ENCODE measurements around the gene PEAK3.

PEAK3 gene

GRCh38 chr19:2282062-2282861 lies at the start of gene PEAK3:
Gene PEAK3 (minus strand): TSS chr19:2282175. CDS start chr19:2280931, 1,244 bp downstream.
- no peaks in the 10 kb centered on the region for H3K4me1 ChIP-seq (ENCODE audit: insufficient read depth, low read length)
- H3K9me3 ChIP-seq (ENCODE audit: control insufficient read depth, insufficient read depth, low read length): no peaks in the 10 kb centered on the region
- peak within 1 kb of the TSS; percentile 12; the same call in 1 of the 2 replicates for H3K9ac ChIP-seq (ENCODE audit: low read depth, low read length)
- no peaks in the 10 kb centered on the region for H3K36me3 ChIP-seq (ENCODE audit: insufficient read depth, low read length)

GRCh38 chr19:2330632-2331284 lies 48.8 kb upstream of the PEAK3 start:
- Histone ChIP-seq H3K4me1 (ENCODE audit: insufficient read depth, low read length) (peaks cover 9% of the 10 kb centered on the region), H3K36me3 (ENCODE audit: insufficient read depth, low read length) (no peaks in the 10 kb centered on the region), H3K9me3 (ENCODE audit: control insufficient read depth, insufficient read depth, low read length) (no peaks in the 10 kb centered on the region; the same call in 1 of the 2 replicates), H3K9ac (ENCODE audit: low read depth, low read length) (no peak overlapping the region)

GRCh38 chr19:2330255-2330631 lies 48.3 kb upstream of the PEAK3 start:
- Histone ChIP-seq H3K4me1 (ENCODE audit: insufficient read depth, low read length) (peaks cover 9% of the 10 kb centered on the region), H3K36me3 (ENCODE audit: insufficient read depth, low read length) (no peaks in the 10 kb centered on the region), H3K9me3 (ENCODE audit: control insufficient read depth, insufficient read depth, low read length) (no peaks in the 10 kb centered on the region; the same call in 1 of the 2 replicates), H3K9ac (ENCODE audit: low read depth, low read length) (no peak overlapping the region)

GRCh38 chr19:2329501-2329916 lies 47.5 kb upstream of the PEAK3 start:
- Histone ChIP-seq H3K9ac (ENCODE audit: low read depth, low read length) (peak overlapping the region; percentile 98; the same call in 1 of the 2 replicates), H3K9me3 (ENCODE audit: control insufficient read depth, insufficient read depth, low read length) (no peaks in the 10 kb centered on the region), H3K4me1 (ENCODE audit: insufficient read depth, low read length) (peaks cover 9% of the 10 kb centered on the region), H3K36me3 (ENCODE audit: insufficient read depth, low read length) (no peaks in the 10 kb centered on the region)

- no peaks in the 10 kb centered on the region for H3K36me3 ChIP-seq (ENCODE audit: insufficient read depth, low read length)
- no peaks in the 10 kb centered on the region for H3K9me3 ChIP-seq (ENCODE audit: control insufficient read depth, insufficient read depth, low read length)
- H3K4me1 ChIP-seq (ENCODE audit: insufficient read depth, low read length): peaks cover 9% of the 10 kb centered on the region
- H3K9ac ChIP-seq (ENCODE audit: low read depth, low read length): peak overlapping the region; percentile 98
Observed at GRCh38 chr19:2329149-2329478, 47.1 kb upstream of the PEAK3 start.

GRCh38 chr19:2328401-2329148 lies 46.6 kb upstream of the PEAK3 start, which contains the start of the genes LSM7 and SPPL2B:
Gene LSM7 (minus strand): TSS chr19:2328586. CDS start chr19:2328566, 20 bp downstream.
Gene SPPL2B (plus strand): TSS chr19:2328684. CDS start chr19:2328710, 26 bp downstream.
- H3K36me3 ChIP-seq (ENCODE audit: insufficient read depth, low read length): no peaks in the 10 kb centered on the region
- H3K9ac ChIP-seq (ENCODE audit: low read depth, low read length): peak within 1 kb of the TSS; percentile 98
- H3K9me3 ChIP-seq (ENCODE audit: control insufficient read depth, insufficient read depth, low read length): no peaks in the 10 kb centered on the region
- peaks cover 9% of the 10 kb centered on the region for H3K4me1 ChIP-seq (ENCODE audit: insufficient read depth, low read length)

GRCh38 chr19:2327773-2328400 lies 45.9 kb upstream of the PEAK3 start:
- no peaks in the 10 kb centered on the region for H3K9me3 ChIP-seq (ENCODE audit: control insufficient read depth, insufficient read depth, low read length)
- no peaks in the 10 kb centered on the region for H3K36me3 ChIP-seq (ENCODE audit: insufficient read depth, low read length)
- H3K4me1 ChIP-seq (ENCODE audit: insufficient read depth, low read length): peaks cover 9% of the 10 kb centered on the region
- H3K9ac ChIP-seq (ENCODE audit: low read depth, low read length): peak overlapping the region; percentile 98

- H3K4me1 ChIP-seq (ENCODE audit: insufficient read depth, low read length): peaks cover 9% of the 10 kb centered on the region
Observed at GRCh38 chr19:2326699-2327360, 44.9 kb upstream of the PEAK3 start.

GRCh38 chr19:2325281-2326046 lies 43.5 kb upstream of the PEAK3 start:
- Histone ChIP-seq H3K36me3 (ENCODE audit: insufficient read depth, low read length) (no peaks in the 10 kb centered on the region), H3K9ac (ENCODE audit: low read depth, low read length) (no peak overlapping the region), H3K4me1 (ENCODE audit: insufficient read depth, low read length) (peaks cover under 1% of the 10 kb centered on the region; the same call in 1 of the 2 replicates), H3K9me3 (ENCODE audit: control insufficient read depth, insufficient read depth, low read length) (no peaks in the 10 kb centered on the region)

More at GRCh38 chr19:2326699-2327360, 44.9 kb upstream of the PEAK3 start:
- Histone ChIP-seq H3K36me3 (ENCODE audit: insufficient read depth, low read length) (no peaks in the 10 kb centered on the region), H3K9me3 (ENCODE audit: control insufficient read depth, insufficient read depth, low read length) (no peaks in the 10 kb centered on the region), H3K9ac (ENCODE audit: low read depth, low read length) (no peak overlapping the region)

GRCh38 chr19:2324220-2324948 lies 42.4 kb upstream of the PEAK3 start:
- H3K9ac ChIP-seq (ENCODE audit: low read depth, low read length): no peak overlapping the region
- no peaks in the 10 kb centered on the region for H3K36me3 ChIP-seq (ENCODE audit: insufficient read depth, low read length)
- no peaks in the 10 kb centered on the region for H3K9me3 ChIP-seq (ENCODE audit: control insufficient read depth, insufficient read depth, low read length)
- no peaks in the 10 kb centered on the region; the same call in 1 of the 2 replicates for H3K4me1 ChIP-seq (ENCODE audit: insufficient read depth, low read length)

- no peak overlapping the region for H3K9ac ChIP-seq (ENCODE audit: low read depth, low read length)
- H3K4me1 ChIP-seq (ENCODE audit: insufficient read depth, low read length): no peaks in the 10 kb centered on the region; the same call in 1 of the 2 replicates
Observed at GRCh38 chr19:2323707-2324106, 41.7 kb upstream of the PEAK3 start.

GRCh38 chr19:2321565-2322283 lies 39.7 kb upstream of the PEAK3 start:
- no peaks in the 10 kb centered on the region for H3K4me1 ChIP-seq (ENCODE audit: insufficient read depth, low read length)
- H3K36me3 ChIP-seq (ENCODE audit: insufficient read depth, low read length): no peaks in the 10 kb centered on the region
- H3K9me3 ChIP-seq (ENCODE audit: control insufficient read depth, insufficient read depth, low read length): no peaks in the 10 kb centered on the region
- H3K9ac ChIP-seq (ENCODE audit: low read depth, low read length): no peak overlapping the region

More at GRCh38 chr19:2323707-2324106, 41.7 kb upstream of the PEAK3 start:
- Histone ChIP-seq H3K9me3 (ENCODE audit: control insufficient read depth, insufficient read depth, low read length) (no peaks in the 10 kb centered on the region), H3K36me3 (ENCODE audit: insufficient read depth, low read length) (no peaks in the 10 kb centered on the region)
